Mucosa of stomach (tissue), 1 donor: ENCODE data around the gene BMP7.

Experiments used
- H3K27me3 ChIP-seq: one replicate; pipeline ENCODE4 v1.7.0; 2013; ENCODE audit warnings: mild to moderate bottlenecking, low read length; ENCODE audit not compliant: control insufficient read depth, insufficient read depth
- H3K36me3 ChIP-seq: one replicate; pipeline ENCODE4 v1.7.0; 2013; ENCODE audit warnings: low read length; ENCODE audit not compliant: control insufficient read depth, insufficient read depth
- H3K4me1 ChIP-seq: one replicate; pipeline ENCODE4 v1.7.0; 2013; ENCODE audit warnings: mild to moderate bottlenecking, low read length; ENCODE audit not compliant: control insufficient read depth, insufficient read depth
- H3K4me3 ChIP-seq: one replicate; pipeline ENCODE4 v1.7.0; 2013; ENCODE audit warnings: low read length
- H3K9ac ChIP-seq: one replicate; pipeline ENCODE4 v1.7.0; 2013; ENCODE audit warnings: mild to moderate bottlenecking, low read length, moderate library complexity
- H3K9me3 ChIP-seq: one replicate; pipeline ENCODE4 v1.7.0; 2013; ENCODE audit warnings: mild to moderate bottlenecking, low read length, moderate library complexity; ENCODE audit not compliant: control insufficient read depth
- donor health status: Pancreatic carcinoma.

Gene BMP7

GRCh38 chr20:57169162-57169561, 97.3 kb downstream of the BMP7 start:
- Histone ChIP-seq H3K4me1 (no peaks in the 10 kb centered on the region), H3K9ac (no peak overlapping the region), H3K9me3 (no peaks in the 10 kb centered on the region), H3K27me3 (no peaks in the 10 kb centered on the region), H3K36me3 (no peaks in the 10 kb centered on the region), H3K4me3 (no peak overlapping the region)

GRCh38 chr20:57167971-57168701, 98.3 kb downstream of the BMP7 start:
- no peaks in the 10 kb centered on the region for H3K36me3 ChIP-seq
- H3K27me3 ChIP-seq: no peaks in the 10 kb centered on the region
- no peak overlapping the region for H3K4me3 ChIP-seq
- no peak overlapping the region for H3K9ac ChIP-seq
- no peaks in the 10 kb centered on the region for H3K4me1 ChIP-seq
- no peaks in the 10 kb centered on the region for H3K9me3 ChIP-seq

DNA sequence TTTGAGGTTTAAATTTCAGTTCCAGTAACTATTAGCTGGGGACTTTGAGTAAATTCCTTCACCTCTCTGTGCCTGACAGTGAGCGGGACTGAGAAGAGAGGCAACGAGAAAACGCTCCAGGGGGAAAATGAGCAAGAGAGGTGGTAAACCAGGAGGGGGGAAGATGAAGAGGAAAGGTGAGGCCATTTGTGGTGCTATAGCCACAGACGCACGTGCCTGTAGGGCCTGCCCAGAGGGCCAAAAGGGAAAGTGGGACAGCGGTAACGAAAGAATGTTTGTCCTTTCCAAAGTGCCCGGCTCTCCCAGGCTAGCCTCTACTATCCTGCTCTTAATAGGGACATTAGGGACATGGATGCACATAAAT, 99.2 kb downstream of the BMP7 start:
- Histone ChIP-seq H3K27me3 (no peaks in the 10 kb centered on the region), H3K9ac (no peak overlapping the region), H3K4me3 (no peak overlapping the region), H3K9me3 (no peaks in the 10 kb centered on the region), H3K4me1 (no peaks in the 10 kb centered on the region), H3K36me3 (no peaks in the 10 kb centered on the region)

DNA sequence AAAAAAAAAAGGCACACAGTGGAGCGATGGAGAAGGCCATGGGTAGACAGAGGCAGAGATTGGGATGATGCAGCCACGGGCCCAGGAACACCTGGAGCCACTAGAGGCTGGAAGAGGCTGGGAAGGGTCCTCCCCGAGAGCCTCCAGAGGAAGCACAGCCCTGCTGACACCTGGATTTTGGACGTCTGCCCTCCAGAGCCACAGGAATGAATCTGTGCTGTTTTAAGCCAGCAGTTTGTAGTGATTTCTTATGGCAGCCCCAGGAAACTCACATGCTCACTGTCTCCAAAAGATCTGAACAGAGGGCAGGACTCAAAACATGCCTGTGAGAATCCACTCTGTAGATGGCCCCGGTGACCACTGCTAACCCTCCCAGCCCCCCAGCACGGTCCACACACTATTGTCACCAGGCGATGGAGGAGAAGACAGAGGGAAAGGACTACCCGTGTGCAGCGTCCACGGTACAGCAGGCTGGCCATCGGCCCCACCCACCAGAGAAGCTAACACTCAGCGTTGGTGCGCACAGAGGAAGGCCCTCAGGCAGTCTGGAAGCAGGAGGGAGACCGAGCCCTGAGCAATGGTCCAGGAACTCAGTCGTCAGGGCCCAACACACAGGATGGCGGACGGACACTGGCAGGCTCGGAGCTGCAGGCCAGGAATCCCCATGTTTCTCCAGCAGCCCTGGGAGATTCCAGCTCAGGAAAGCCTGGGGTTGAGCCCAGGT, 99.7 kb downstream of the BMP7 start:
- no peaks in the 10 kb centered on the region for H3K9me3 ChIP-seq
- H3K9ac ChIP-seq: no peak overlapping the region
- no peak overlapping the region for H3K4me3 ChIP-seq
- no peaks in the 10 kb centered on the region for H3K36me3 ChIP-seq
- H3K27me3 ChIP-seq: no peaks in the 10 kb centered on the region
- no peaks in the 10 kb centered on the region for H3K4me1 ChIP-seq

- no peak overlapping the region for H3K4me3 ChIP-seq
- H3K4me1 ChIP-seq: no peaks in the 10 kb centered on the region
- H3K36me3 ChIP-seq: no peaks in the 10 kb centered on the region
- no peaks in the 10 kb centered on the region for H3K9me3 ChIP-seq
- H3K9ac ChIP-seq: no peak overlapping the region
- no peaks in the 10 kb centered on the region for H3K27me3 ChIP-seq
Measured at GRCh38 chr20:57165427-57166004, 100.9 kb downstream of the BMP7 start.

- Histone ChIP-seq H3K27me3 (no peaks in the 10 kb centered on the region), H3K36me3 (no peaks in the 10 kb centered on the region), H3K4me3 (no peak overlapping the region), H3K4me1 (no peaks in the 10 kb centered on the region), H3K9me3 (no peaks in the 10 kb centered on the region), H3K9ac (no peak overlapping the region)
Measured at GRCh38 chr20:57164872-57165271, 101.6 kb downstream of the BMP7 start.

DNA sequence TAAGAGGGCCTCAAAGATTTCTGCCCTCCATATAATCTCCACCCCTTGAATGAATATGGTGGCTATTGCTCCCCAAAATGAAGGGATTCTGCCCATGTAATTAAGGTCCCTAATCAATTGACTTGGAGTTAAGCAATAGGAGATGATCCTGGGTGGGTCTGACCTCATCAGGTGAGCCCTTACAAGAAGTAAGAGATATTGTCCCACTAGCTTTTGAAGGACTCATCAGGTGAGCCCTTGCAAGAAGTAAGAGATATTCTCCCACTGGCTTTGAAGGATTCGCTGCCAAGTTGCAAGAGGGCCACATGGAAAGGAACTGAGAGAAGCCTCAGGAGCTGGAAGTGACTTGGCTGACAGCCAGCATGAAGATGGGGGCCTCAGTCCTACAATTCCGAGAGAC, 103.4 kb downstream of the BMP7 start:
- no peaks in the 10 kb centered on the region for H3K36me3 ChIP-seq
- no peaks in the 10 kb centered on the region for H3K9me3 ChIP-seq
- no peaks in the 10 kb centered on the region for H3K4me1 ChIP-seq
- H3K27me3 ChIP-seq: no peaks in the 10 kb centered on the region
- H3K9ac ChIP-seq: no peak overlapping the region
- no peak overlapping the region for H3K4me3 ChIP-seq

DNA sequence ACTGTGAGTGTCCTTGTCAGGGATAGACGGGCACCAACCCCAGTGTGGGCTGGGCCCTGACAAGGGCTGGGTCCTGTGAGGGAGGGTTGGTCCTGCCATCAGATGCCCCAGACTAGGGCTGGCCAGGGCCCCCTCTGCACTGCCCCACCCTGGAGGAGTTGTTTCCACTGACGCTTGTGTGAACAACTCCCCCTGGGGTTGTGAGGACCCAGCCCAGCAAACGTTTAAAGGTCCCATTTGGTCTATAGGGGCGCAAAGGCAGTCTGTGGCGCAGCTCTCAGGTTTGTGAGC, 104.1 kb downstream of the BMP7 start:
- no peak overlapping the region for H3K4me3 ChIP-seq
- H3K4me1 ChIP-seq: no peaks in the 10 kb centered on the region
- H3K27me3 ChIP-seq: no peaks in the 10 kb centered on the region
- H3K36me3 ChIP-seq: no peaks in the 10 kb centered on the region
- no peaks in the 10 kb centered on the region for H3K9me3 ChIP-seq
- no peak overlapping the region for H3K9ac ChIP-seq

DNA sequence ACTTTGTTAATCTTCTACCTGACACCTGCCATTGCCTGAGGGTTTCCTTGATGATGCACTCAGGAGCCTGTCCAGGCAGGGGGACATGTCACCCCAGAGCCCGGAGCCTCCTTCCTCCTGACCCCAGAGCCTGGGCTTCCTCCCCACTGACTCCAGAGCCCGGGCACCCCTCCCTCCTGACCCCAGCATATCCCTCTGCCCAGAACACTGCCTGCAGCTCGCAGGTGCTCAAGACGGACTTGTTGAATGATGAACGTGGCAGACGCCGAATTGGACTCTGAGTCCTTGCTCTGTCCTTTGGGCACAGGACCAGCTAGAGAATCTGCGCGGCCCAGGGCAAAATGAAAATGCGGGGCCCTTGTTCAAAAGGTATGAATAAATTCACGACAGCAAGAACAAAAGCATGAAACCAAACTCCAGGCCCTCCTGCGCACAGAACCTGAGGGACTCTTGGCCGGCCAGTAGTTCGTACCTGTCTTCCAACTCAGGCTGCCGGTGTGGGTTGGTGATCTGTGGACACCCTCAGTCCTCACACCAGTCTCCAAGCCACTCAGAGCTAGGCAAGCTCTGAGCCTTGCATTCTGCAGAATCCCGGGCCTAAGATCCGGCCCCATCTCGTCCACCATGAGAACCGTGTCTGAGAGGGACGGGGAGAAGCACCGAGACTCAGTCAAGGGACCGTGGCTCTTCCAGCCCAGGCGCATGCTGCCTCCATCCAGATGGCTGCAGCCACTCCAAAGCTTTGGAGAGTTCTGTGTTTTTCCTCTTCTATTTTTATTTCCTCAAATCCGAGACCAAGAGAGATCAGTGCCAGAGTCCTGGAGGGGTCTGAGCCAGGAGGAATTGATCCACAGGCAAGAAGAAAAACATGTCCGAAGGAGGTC, 104.7 kb downstream of the BMP7 start:
- Histone ChIP-seq H3K4me1 (no peaks in the 10 kb centered on the region), H3K9ac (no peak overlapping the region), H3K27me3 (no peaks in the 10 kb centered on the region), H3K9me3 (no peaks in the 10 kb centered on the region), H3K36me3 (no peaks in the 10 kb centered on the region), H3K4me3 (no peak overlapping the region)

DNA sequence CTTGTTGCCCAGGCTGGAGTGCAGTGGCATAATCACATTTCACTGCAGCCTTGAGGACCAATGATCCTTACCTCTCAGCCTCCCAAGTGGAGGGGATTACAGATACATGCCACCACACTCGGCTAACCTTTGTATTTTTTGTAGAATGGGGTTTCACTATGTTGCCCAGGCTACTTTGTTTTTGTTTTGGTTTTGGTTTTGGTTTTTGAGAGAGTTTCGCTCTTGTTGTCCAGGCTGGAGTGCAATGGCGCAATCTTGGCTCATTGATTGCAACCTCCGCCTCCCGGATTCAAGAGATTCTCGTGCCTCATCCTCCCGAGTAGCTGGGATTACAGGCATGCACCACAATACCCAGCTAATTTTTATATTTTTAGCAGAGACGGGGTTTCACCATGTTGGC, 105.5 kb downstream of the BMP7 start:
- Histone ChIP-seq H3K27me3 (no peaks in the 10 kb centered on the region), H3K4me1 (no peaks in the 10 kb centered on the region), H3K4me3 (no peak overlapping the region), H3K36me3 (no peaks in the 10 kb centered on the region), H3K9ac (no peak overlapping the region), H3K9me3 (no peaks in the 10 kb centered on the region)

- no peaks in the 10 kb centered on the region for H3K4me1 ChIP-seq
- H3K27me3 ChIP-seq: no peaks in the 10 kb centered on the region
- H3K9ac ChIP-seq: no peak overlapping the region
- H3K4me3 ChIP-seq: no peak overlapping the region
- H3K36me3 ChIP-seq: no peaks in the 10 kb centered on the region
- H3K9me3 ChIP-seq: no peaks in the 10 kb centered on the region
Measured at GRCh38 chr20:57159945-57160610, 106.4 kb downstream of the BMP7 start.
